CD1c-positive myeloid dendritic cell (primary cell): ENCODE measurements around the gene ADRM1.
A peak's percentile ranks its signal among the peaks of the same experiment; 100 is the strongest.

Source experiments
- DNase-seq: peaks from one replicate; pipeline ENCODE4 v3.0.0-alpha.2; 2016; ENCODE audit errors: extremely low spot score

The ADRM1 gene

DNA sequence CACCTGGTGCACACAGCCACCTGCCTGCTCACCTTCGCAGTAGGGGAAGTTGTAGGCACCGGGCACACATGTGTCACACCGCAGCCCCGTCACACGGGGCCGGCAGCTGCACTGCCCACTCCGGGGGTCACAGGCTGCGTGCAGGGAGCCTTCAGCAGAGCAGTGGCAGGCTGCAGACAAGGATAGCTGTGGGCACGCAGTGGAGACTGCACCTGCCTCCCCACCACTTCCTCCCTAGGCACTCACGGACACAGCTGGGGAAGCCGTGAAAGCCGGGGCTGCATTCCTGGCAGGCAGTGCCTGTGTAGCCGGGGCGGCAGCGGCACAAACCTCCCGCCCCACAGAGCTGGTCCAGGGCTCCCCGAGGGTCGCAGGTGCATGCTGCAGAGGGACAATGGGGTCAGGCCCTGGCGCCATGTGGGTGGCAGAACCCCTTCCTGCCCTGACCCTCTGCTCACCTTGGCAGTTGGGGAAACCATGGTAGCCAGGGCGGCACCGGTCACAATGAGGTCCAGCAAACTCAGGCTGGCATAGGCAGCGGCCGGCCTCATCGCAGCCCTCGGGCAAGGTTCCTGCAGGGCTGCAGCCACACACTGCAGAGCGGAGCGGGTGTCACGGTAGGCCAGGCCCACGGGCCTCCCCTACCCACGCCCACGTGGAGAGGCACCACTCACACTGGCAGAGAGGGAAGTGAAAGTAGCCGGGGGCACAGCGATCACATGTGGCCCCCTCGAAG lies 34.9 kb downstream of the ADRM1 start:
- peak; percentile 17 for DNase-seq

DNA sequence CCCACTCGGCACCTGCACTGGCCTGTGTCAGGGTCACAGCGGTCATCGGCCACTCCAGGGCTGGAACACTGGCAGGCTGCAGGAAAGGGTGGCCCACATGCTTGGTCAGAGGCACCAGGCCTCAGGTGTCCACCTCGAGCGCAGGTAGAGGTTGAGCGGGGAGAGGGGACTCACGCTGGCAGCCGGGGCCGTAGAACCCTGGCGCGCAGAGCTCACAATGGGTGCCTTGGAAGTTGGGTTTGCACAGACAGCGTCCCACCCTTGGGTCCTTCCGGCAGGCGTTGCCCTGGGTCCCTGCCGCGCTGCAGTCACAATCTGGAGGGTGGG lies 35.5 kb downstream of the ADRM1 start:
- no peak for DNase-seq

DNA sequence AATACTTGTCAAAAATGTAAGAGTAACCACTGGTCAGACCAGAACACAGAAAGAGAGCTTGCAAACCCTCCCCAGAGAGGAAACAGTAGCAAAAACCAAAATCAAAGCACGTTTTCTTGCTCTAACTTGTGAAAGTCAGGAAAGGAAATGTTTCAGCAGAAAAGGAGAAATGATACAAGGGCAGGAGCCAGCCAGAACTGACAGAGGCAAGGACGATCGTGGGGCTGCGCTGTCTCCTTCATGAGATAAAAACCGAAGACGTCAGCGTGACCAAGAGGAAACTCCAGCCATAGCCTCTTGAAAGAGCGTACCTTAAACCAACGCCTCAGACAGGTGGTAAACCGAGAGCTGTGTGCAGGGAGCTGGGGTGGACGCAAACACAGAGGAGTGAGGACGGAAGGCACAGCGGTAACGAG lies 36.9 kb downstream of the ADRM1 start:
- DNase-seq, result peak; percentile 47

GRCh38 chr20:62342910-62343309 lies 40.1 kb downstream of the ADRM1 start:
- DNase-seq, result no peak

DNA sequence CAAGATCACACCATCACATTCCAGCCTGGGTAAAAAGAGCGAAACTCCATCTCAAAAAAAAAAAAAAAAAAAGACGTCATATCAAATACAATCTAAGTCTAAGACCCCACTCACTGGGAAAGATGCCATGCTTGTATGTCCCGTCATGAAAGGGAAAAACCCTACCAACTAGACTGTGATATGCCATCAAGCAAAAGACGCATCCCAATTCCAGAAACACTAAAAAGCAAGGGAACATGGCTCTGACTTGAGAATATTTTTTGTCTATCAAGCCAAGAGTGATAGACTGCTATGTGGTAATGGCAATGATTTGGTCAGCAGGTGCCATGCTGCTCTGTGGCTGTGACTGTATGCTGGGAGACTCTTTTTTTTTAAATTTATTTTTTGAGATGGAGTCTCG lies 41.3 kb downstream of the ADRM1 start:
- no peak for DNase-seq

DNA sequence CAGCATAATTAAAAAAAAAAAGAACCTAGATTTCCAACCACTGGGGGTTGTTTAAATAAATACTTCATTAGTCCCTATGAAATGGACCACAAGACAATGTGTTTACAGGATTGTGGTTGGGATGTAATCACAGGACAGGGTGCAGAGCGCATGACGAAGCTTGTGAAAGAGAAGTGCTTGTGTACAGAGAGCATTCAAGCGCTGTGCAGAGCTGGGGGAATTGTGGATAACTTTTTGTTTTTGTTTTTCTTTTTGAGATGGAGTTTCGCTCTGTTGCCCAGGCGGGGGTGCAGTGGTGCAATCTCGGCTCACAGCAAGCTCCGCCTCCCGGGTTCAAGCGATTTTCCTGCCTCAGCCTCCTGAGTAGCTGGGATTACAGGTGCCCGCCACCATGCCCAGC lies 42.0 kb downstream of the ADRM1 start:
- DNase-seq, result no peak

- no peak for DNase-seq
Observed at GRCh38 chr20:62345681-62346370, 43.0 kb downstream of the ADRM1 start.

GRCh38 chr20:62346398-62347150 lies 43.8 kb downstream of the ADRM1 start:
- no peak for DNase-seq

DNA sequence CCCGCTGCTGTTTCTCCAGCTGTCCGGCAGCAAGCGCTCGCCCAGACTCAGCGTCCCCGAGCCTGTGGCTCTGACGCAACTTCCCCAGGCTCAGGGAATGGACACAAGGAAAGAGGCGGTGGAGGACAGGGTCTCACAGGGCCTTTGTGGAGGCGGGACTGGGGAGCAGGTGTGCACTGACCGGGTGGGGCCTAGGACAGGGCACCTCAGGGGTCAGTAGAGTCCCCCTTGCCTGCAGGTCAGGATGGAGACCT lies 44.3 kb downstream of the ADRM1 start:
- DNase-seq, result no peak

- no peak for DNase-seq
Observed at GRCh38 chr20:62347445-62347844, 44.6 kb downstream of the ADRM1 start.

GRCh38 chr20:62348604-62349003 lies 45.8 kb downstream of the ADRM1 start:
- DNase-seq, result no peak

- no peak for DNase-seq
Observed at GRCh38 chr20:62349556-62350097, 46.8 kb downstream of the ADRM1 start.

DNA sequence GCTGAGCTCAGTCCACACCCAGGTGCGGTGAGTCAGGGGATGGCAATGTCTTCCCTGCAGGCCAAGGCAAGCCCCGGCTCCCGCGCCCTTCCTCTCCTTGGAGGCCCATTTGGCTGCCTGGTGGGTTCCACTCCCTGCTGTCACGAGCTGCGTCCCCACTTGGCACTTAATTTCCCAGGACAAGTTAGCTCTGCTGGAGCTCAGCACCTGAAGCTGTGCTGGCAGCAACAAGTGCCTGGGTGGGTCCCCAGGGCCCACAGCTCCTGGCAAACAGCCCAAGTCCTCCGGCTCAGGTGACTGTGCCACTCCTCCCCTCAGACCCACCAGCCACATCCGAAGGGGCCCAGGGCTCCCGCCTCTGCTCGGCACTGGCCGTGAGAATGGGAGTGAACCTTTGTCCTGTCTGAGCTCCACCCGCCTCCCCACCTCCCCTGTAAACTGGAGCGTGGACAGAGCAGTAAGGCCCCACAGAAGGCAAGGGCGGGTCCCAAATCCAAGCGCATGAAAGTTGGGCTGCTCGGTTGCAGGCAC lies 47.4 kb downstream of the ADRM1 start:
- DNase-seq, result no peak

- no peak for DNase-seq
Observed at GRCh38 chr20:62350629-62351422, 48.0 kb downstream of the ADRM1 start.

DNA sequence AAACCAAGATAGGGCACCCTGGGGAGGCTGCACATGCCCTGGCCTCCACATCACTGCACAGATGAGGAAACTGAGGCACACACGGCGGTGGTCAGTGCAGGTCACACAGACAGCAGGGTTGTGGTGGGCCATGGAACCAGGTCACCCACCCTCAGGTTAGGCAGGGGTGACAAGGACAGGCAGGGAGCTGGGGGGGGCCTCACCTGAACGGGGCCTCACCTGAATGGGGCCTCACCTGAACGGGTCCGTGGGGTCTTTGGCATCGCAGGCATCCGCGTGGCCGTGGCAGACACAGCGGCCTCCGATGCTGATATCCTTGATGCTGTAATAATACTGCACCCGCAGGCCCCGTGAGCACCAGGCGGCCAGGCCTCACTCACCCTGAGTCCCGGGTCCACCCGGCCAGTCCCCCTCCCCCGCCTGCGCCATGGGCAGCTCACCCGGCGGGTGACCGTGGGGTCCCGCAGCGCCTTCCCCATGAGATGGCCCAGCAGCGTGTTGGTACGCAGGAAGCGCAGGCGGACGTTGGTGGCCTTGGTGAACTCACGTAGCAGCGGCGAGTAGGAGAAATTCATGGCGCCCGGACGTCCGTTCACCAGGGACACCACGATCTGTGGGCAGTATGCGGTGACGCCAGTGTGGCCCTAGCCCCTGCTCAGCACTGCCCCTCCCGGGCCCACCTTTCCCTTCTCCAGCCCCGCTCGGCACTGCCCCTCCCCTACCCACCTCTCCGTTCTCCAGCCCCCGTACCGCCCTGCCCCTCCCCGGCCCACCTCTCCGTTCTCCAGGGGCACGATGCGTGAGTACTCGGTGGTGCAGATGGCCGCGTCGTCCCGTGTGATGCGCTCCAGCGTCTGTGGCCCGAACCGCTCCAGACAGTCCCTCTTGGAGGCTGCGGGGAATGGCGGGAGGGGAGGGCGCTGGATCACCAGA lies 48.9 kb downstream of the ADRM1 start:
- no peak for DNase-seq

- DNase-seq, result no peak
Observed at GRCh38 chr20:62352402-62353288, 49.8 kb downstream of the ADRM1 start.

GRCh38 chr20:62353289-62354030 lies 50.7 kb downstream of the ADRM1 start:
- no peak for DNase-seq

- no peak for DNase-seq
Observed at GRCh38 chr20:62354031-62354808, 51.4 kb downstream of the ADRM1 start.
